AG10803 (cell line): ENCODE results near the gene ALAS1.
"Not testable (repeated sequence)": the region's sequence is repeated elsewhere in the genome, so short reads cannot be mapped to it uniquely, and the experiment has no call there.

Source experiments
- DNase-seq: peaks from one replicate; pipeline ENCODE4 v3.0.0; 2010; ENCODE audit warnings: low read depth
- H3K4me3 ChIP-seq: 2 replicates; pipeline ENCODE4 v1.5.1; 2011; ENCODE audit warnings: mild to moderate bottlenecking, low read length, control low read depth
- CTCF ChIP-seq: conservative IDR thresholded peaks from 2 replicates; pipeline ENCODE4 v1.5.1; 2011; ENCODE audit warnings: mild to moderate bottlenecking, low read length, control low read depth, inconsistent platforms

Gene ALAS1

GRCh38 chr3:52197842-52198625, at the start of gene ALAS1:
Gene ALAS1 (plus strand): TSS chr3:52198160. CDS start chr3:52199242, 1,082 bp downstream.
- TF ChIP-seq CTCF = no peak
- peak within 1 kb of the TSS; percentile 83 for H3K4me3 ChIP-seq
- peak; percentile 76 for DNase-seq

- TF ChIP-seq CTCF = no peak
- no peak overlapping the region for H3K4me3 ChIP-seq
- no peak for DNase-seq
These were observed 48.9 kb upstream of the ALAS1 start for GRCh38 chr3:52149021-52149420.

- no peak for TF ChIP-seq CTCF
- H3K4me3 ChIP-seq = no peak overlapping the region
- DNase-seq = no peak
These were observed 48.2 kb upstream of the ALAS1 start for GRCh38 chr3:52149726-52150125.

GRCh38 chr3:52150357-52150756, 47.6 kb upstream of the ALAS1 start:
- TF ChIP-seq CTCF = no peak
- H3K4me3 ChIP-seq = no peak overlapping the region
- no peak for DNase-seq

- no peak for TF ChIP-seq CTCF
- no peak overlapping the region for H3K4me3 ChIP-seq
- no peak for DNase-seq
These were observed 47.1 kb upstream of the ALAS1 start for GRCh38 chr3:52150860-52151259.

- not testable (repeated sequence) for H3K4me3 ChIP-seq, DNase-seq
These were observed 46.0 kb upstream of the ALAS1 start for GRCh38 chr3:52151991-52152390.

GRCh38 chr3:52153389-52154096, 44.4 kb upstream of the ALAS1 start:
- no peak for TF ChIP-seq CTCF
- peak; percentile 30 for DNase-seq
- H3K4me3 ChIP-seq = peak overlapping the region; percentile 78
